Epithelial cell of proximal tubule (primary cell): ENCODE measurements around the gene RIMBP2. TPM values are rescaled to one million over a fixed set of nuclear protein-coding genes. Genes with fewer than 3 reads are reported as not detected.
"Not testable (repeated sequence)": the region's sequence is repeated elsewhere in the genome, so short reads cannot be mapped to it uniquely, and the experiment has no call there.

Experiments used
- DNase-seq: peaks from one replicate; pipeline ENCODE4 v3.0.0-alpha.2; 2011; ENCODE audit warnings: low read depth
- H3K4me3 ChIP-seq: 2 replicates; pipeline ENCODE4 v1.5.1; 2011; ENCODE audit warnings: low read depth, mild to moderate bottlenecking, low read length
- CTCF ChIP-seq: conservative IDR thresholded peaks from 2 replicates; pipeline ENCODE4 v1.5.1; 2012; ENCODE audit warnings: low read depth, mild to moderate bottlenecking, low read length
- total RNA-seq: library from RNA; depleted of rRNA; stranded (reverse); fragments of >200 nt; gene quantifications from 2 replicates; pipeline ENCODE4 v1.2.3, GENCODE V29; 2015

Gene RIMBP2
- total RNA-seq, 1 donor from 2014 or later = 0.98 TPM

GRCh38 chr12:130739571-130739970 is 23.5 kb upstream of the RIMBP2 start:
- TF ChIP-seq CTCF = no peak

GRCh38 chr12:130738403-130738802 is 22.3 kb upstream of the RIMBP2 start:
- H3K4me3 ChIP-seq, DNase-seq: not testable (repeated sequence)

More at GRCh38 chr12:130739571-130739970, 23.5 kb upstream of the RIMBP2 start:
- DNase-seq = no peak
- no peak overlapping the region for H3K4me3 ChIP-seq

- no peak for DNase-seq
- H3K4me3 ChIP-seq = no peak overlapping the region
- TF ChIP-seq CTCF = no peak
Observed at GRCh38 chr12:130737731-130738130, 21.6 kb upstream of the RIMBP2 start.

GRCh38 chr12:130729344-130729743 is 13.2 kb upstream of the RIMBP2 start:
- H3K4me3 ChIP-seq = no peak overlapping the region
- DNase-seq = no peak
- TF ChIP-seq CTCF = no peak

GRCh38 chr12:130728158-130729058 is 12.3 kb upstream of the RIMBP2 start:
- no peak for TF ChIP-seq CTCF
- H3K4me3 ChIP-seq = no peak overlapping the region
- no peak for DNase-seq

- no peak for TF ChIP-seq CTCF
- no peak for DNase-seq
- H3K4me3 ChIP-seq = no peak overlapping the region
Observed at GRCh38 chr12:130719263-130719859, 3.3 kb upstream of the RIMBP2 start.

GRCh38 chr12:130717752-130718151 is 1.7 kb upstream of the RIMBP2 start:
- TF ChIP-seq CTCF = no peak
- no peak overlapping the region for H3K4me3 ChIP-seq
- no peak for DNase-seq
